Nephron progenitor cell (in vitro differentiated cells): ENCODE results near the gene RHOU.

Source experiments
- DNase-seq: peaks from one replicate; pipeline ENCODE4 v3.0.0; 2021
- H3K27ac Mint-ChIP-seq: 2 replicates; pipeline ENCODE4 v1.8.0; 2021; ENCODE audit warnings: mild to moderate bottlenecking, moderate library complexity, mixed read lengths
- H3K27me3 Mint-ChIP-seq: 2 replicates; pipeline ENCODE4 v1.8.0; 2021; ENCODE audit warnings: mild to moderate bottlenecking, low read depth, mixed read lengths; ENCODE audit not compliant: poor library complexity
- H3K36me3 Mint-ChIP-seq: 2 replicates; pipeline ENCODE4 v1.8.0; 2021; ENCODE audit warnings: low read depth, mixed read lengths
- H3K4me1 Mint-ChIP-seq: 2 replicates; pipeline ENCODE4 v1.8.0; 2021; ENCODE audit warnings: mixed read lengths
- H3K4me3 Mint-ChIP-seq: 2 replicates; pipeline ENCODE4 v1.8.0; 2021; ENCODE audit warnings: mild to moderate bottlenecking, moderate library complexity, mixed read lengths
- H3K9me3 Mint-ChIP-seq: 2 replicates; pipeline ENCODE4 v1.8.0; 2021; ENCODE audit warnings: mild to moderate bottlenecking, moderate library complexity, mixed read lengths
- CTCF ChIP-seq: fragments of 200-600 bp; sonication (generic); IDR thresholded peaks from 2 replicates; pipeline ENCODE4 v1.5.0; 2021; ENCODE audit warnings: antibody characterized with exemption

RHOU gene

GRCh38 chr1:228778961-228779360, 43.7 kb downstream of the RHOU start:
- TF ChIP-seq CTCF, result no peak
- Mint-ChIP-seq H3K36me3 (no peaks in the 10 kb centered on the region), H3K4me1 (peaks cover 12% of the 10 kb centered on the region), H3K4me3 (no peak overlapping the region), H3K27ac (no peak overlapping the region), H3K27me3 (peaks cover 3% of the 10 kb centered on the region), H3K9me3 (no peaks in the 10 kb centered on the region)
- DNase-seq, result no peak

- H3K27ac Mint-ChIP-seq, result no peak overlapping the region
- H3K9me3 Mint-ChIP-seq, result no peaks in the 10 kb centered on the region
- no peak overlapping the region for H3K4me3 Mint-ChIP-seq
- peak; percentile 28 for DNase-seq
- peaks cover 3% of the 10 kb centered on the region for H3K27me3 Mint-ChIP-seq
- no peak for TF ChIP-seq CTCF
- H3K4me1 Mint-ChIP-seq, result peaks cover 14% of the 10 kb centered on the region
- no peaks in the 10 kb centered on the region for H3K36me3 Mint-ChIP-seq
Measured at GRCh38 chr1:228781161-228781808, 46.0 kb downstream of the RHOU start.

DNA sequence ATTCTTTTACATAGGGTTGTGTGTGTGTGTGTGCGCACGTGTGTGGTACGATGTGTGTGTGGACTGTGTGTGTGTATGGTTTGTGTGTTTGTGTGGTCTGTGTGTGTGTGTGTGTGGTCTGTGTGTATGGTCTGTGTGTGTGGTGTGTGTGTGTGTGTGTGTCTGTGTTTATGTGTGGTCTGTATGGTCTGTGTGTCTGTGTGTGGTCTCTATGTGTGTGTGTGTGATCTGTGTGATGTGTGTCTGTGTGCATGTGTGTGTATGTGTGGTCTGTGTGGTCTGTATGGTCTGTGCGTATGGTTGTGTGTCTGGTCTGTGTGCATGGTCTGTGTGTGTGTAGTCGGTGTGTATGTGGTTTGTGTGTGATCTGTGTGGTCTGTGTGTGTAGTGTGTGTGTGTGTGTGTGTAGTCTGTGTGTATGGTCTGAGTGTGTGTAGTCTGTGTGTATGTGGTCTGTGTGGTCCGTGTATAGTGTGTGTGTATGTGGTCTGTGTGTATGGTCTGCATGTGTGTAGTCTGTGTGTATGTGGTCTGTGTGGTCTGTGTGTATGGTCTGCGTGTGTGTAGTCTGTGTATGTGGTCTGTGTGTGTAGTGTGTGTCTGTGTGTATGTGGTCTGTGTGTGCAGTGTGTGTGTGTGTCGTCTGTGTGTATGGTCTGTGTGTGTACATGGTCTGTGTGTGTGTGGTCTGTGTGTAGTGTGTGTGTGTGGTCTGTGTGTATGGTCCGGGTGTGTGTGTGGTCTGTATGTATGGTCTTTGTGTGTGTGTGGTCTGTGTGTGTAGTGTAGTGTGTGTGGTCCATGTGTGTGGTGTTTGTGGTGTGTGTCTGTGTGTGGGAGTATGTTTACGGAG, 46.8 kb downstream of the RHOU start:
- no peak for DNase-seq
- H3K4me3 Mint-ChIP-seq, result no peak overlapping the region
- peaks cover 16% of the 10 kb centered on the region for H3K4me1 Mint-ChIP-seq
- H3K9me3 Mint-ChIP-seq, result no peaks in the 10 kb centered on the region
- TF ChIP-seq CTCF, result no peak
- no peak overlapping the region for H3K27ac Mint-ChIP-seq
- peaks cover 3% of the 10 kb centered on the region for H3K27me3 Mint-ChIP-seq
- H3K36me3 Mint-ChIP-seq, result no peaks in the 10 kb centered on the region

DNA sequence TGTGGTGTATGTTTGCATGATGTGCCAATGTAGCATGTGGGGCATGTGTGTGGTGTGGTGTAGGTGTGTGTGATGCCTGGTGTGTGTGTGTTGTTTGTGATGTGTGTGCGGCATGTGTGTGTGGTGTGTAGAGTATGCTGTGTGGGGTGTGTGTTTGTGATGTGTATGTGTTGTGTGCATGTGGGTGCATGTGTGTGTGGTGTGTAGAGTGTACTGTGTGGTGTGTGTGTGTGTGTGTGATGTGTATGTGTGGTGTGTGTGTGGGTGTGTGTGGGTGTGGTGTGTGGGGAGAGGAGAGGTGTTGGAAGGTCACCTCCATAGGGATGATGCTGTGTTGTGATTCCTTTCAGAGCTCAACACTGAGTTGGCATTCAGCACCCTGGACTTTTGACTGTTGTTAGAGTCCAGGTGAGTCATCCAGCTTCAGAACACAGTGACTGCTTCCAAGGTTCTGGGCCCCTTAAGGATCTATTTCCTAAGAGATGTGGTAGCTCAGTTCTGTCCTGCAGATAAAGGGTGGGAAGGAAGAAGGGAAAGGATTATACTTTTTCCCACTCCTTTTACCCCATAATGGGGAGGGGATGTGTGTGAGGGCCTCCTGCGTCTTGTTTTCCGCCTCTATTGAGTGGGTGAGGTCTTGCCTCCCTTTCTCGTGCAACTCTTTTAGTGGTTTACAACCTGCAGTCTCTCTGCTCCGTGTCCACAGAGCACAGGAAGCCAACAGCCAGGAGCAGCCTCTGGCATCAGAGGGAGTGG, 47.6 kb downstream of the RHOU start:
- Mint-ChIP-seq H3K27ac (no peak overlapping the region), H3K4me1 (peaks cover 21% of the 10 kb centered on the region), H3K4me3 (no peak overlapping the region), H3K36me3 (no peaks in the 10 kb centered on the region), H3K27me3 (peaks cover 3% of the 10 kb centered on the region), H3K9me3 (no peaks in the 10 kb centered on the region)
- no peak for TF ChIP-seq CTCF
- no peak for DNase-seq

- TF ChIP-seq CTCF, result no peak
- Mint-ChIP-seq H3K4me1 (peaks cover 28% of the 10 kb centered on the region), H3K36me3 (no peaks in the 10 kb centered on the region), H3K27ac (no peak overlapping the region), H3K9me3 (no peaks in the 10 kb centered on the region), H3K4me3 (no peak overlapping the region), H3K27me3 (peaks cover 3% of the 10 kb centered on the region)
- no peak for DNase-seq
Measured at GRCh38 chr1:228783418-228784040, 48.2 kb downstream of the RHOU start.
